SK-N-SH (cell line): ENCODE data around the gene INAVA. TPM values are rescaled to one million over a fixed set of nuclear protein-coding genes. Genes with fewer than 3 reads are reported as not detected.

ENCODE experiments used
- CTCF ChIA-PET: fragments of 300-600, 350-600 bp; formaldehyde crosslinking; extraction: SDS; loops from one replicate; lab custom pipeline; 2021; lab: Yijun Ruan, JAX
- POLR2A ChIA-PET: fragments of 350-600 bp; sonication (Branson Sonifier 250); formaldehyde crosslinking; extraction: SDS; loops from one replicate; lab custom pipeline; 2020; ENCODE audit warnings: antibody characterized with exemption, inconsistent platforms; lab: Yijun Ruan, JAX
- DNase-seq: peaks from one replicate; pipeline ENCODE4 v3.0.0; 2012
- H2AFZ ChIP-seq: fragments of 200-600 bp; sonication (generic); 2 replicates; pipeline ENCODE4 v1.8.1; 2016; ENCODE audit warnings: antibody characterized with exemption, mild to moderate bottlenecking, low read depth
- H3F3A ChIP-seq: fragments of 200-600 bp; sonication (generic); replicated peaks from 2 replicates; pipeline ENCODE3; 2016; ENCODE audit warnings: antibody characterized with exemption, mild to moderate bottlenecking; ENCODE audit not compliant: insufficient read depth
- H3K27ac ChIP-seq, 2 experiments: fragments of 200-500 bp in 1 of 2; fragments of 200-600 bp in 1 of 2; sonication (Bioruptor generic) in 1 of 2; sonication (generic), shearing (Covaris generic) in 1 of 2; 2 replicates each; pipeline versions ENCODE4 v1.5.1 to v1.6.1; 2014 to 2016; ENCODE audit warnings: low read depth in 2 of 2, inconsistent platforms in 1 of 2, low read length in 1 of 2, mild to moderate bottlenecking in 1 of 2, mixed read lengths in 1 of 2
- H3K27me3 ChIP-seq: fragments of 200-600 bp; sonication (generic), shearing (Covaris generic); 2 replicates; pipeline ENCODE4 v1.6.1; 2016; ENCODE audit warnings: mixed run types; ENCODE audit not compliant: insufficient read depth
- H3K36me3 ChIP-seq, 2 experiments: fragments of 200-500 bp in 1 of 2; fragments of 200-600 bp in 1 of 2; sonication (Bioruptor generic) in 1 of 2; sonication (generic) in 1 of 2; replicated peaks in 1 of 2; 2 replicates each; pipeline versions ENCODE3 to v1.5.1; 2014 to 2016; ENCODE audit warnings: low read length in 1 of 2, mild to moderate bottlenecking in 1 of 2; ENCODE audit not compliant: insufficient read depth in 2 of 2, control insufficient read depth in 1 of 2
- H3K4me1 ChIP-seq, 2 experiments: fragments of 200-500 bp in 1 of 2; fragments of 200-600 bp in 1 of 2; sonication (Bioruptor generic) in 1 of 2; sonication (generic), shearing (Covaris generic) in 1 of 2; 2 replicates each; pipeline versions ENCODE4 v1.5.1 to v1.6.1; 2014 to 2016; ENCODE audit warnings: low read depth in 1 of 2, low read length in 1 of 2, mixed run types in 1 of 2; ENCODE audit not compliant: insufficient read depth in 2 of 2, control insufficient read depth in 1 of 2
- H3K4me2 ChIP-seq: fragments of 200-600 bp; sonication (generic), shearing (Covaris generic); 2 replicates; pipeline ENCODE4 v1.6.1; 2017; ENCODE audit warnings: mixed run types
- H3K4me3 ChIP-seq, 2 experiments: fragments of 200-500 bp in 1 of 2; fragments of 200-600 bp in 1 of 2; sonication (Bioruptor generic) in 1 of 2; sonication (generic), shearing (Covaris generic) in 1 of 2; 2 replicates each; pipeline versions ENCODE4 v1.5.1 to v1.8.1; 2014 to 2016; ENCODE audit warnings: low read depth in 2 of 2, inconsistent platforms in 1 of 2, low read length in 1 of 2, mild to moderate bottlenecking in 1 of 2, mixed read lengths in 1 of 2, moderate library complexity in 1 of 2
- H3K79me2 ChIP-seq: fragments of 200-600 bp; sonication (generic); 2 replicates; pipeline ENCODE4 v1.8.1; 2017; ENCODE audit warnings: mild to moderate bottlenecking; ENCODE audit not compliant: insufficient read depth
- H3K9ac ChIP-seq: fragments of 200-600 bp; sonication (generic); 2 replicates; pipeline ENCODE4 v1.6.1; 2017; ENCODE audit warnings: mixed run types
- H3K9me2 ChIP-seq: fragments of 200-600 bp; sonication (generic); 2 replicates; pipeline ENCODE4 v1.6.1; 2017; ENCODE audit warnings: mixed run types
- H3K9me3 ChIP-seq: fragments of 200-600 bp; sonication (generic); 2 replicates; pipeline ENCODE4 v1.6.1; 2017; ENCODE audit warnings: mixed run types, mild to moderate bottlenecking, moderate library complexity
- H4K20me1 ChIP-seq: fragments of 200-600 bp; sonication (generic); 2 replicates; pipeline ENCODE4 v1.6.1; 2017; ENCODE audit warnings: mild to moderate bottlenecking, mixed run types; ENCODE audit not compliant: insufficient read depth
- ELF1 ChIP-seq: IDR thresholded peaks from 2 replicates; pipeline ENCODE4 v1.4.0; 2012
- EZH2phosphoT487 ChIP-seq: fragments of 200-600 bp; sonication (generic); IDR thresholded peaks from 2 replicates; pipeline ENCODE4 v1.6.1; 2017; ENCODE audit warnings: low read depth, mixed run types, mild to moderate bottlenecking, antibody characterized with exemption, moderate library complexity, borderline replicate concordance
- GABPA ChIP-seq: IDR thresholded peaks from 2 replicates; pipeline ENCODE4 v1.4.0; 2012; ENCODE audit warnings: low read depth, mild to moderate bottlenecking
- MAX ChIP-seq: IDR thresholded peaks from 2 replicates; pipeline ENCODE4 v1.4.0; 2012; ENCODE audit warnings: low read depth
- MEF2A ChIP-seq: IDR thresholded peaks from 2 replicates; pipeline ENCODE4 v1.4.0; 2012; ENCODE audit warnings: low read depth, borderline replicate concordance
- RAD21 ChIP-seq: IDR thresholded peaks from 2 replicates; pipeline ENCODE4 v1.6.1; 2012; ENCODE audit warnings: mild to moderate bottlenecking, low read length
- REST ChIP-seq: IDR thresholded peaks from 2 replicates; pipeline ENCODE4 v1.6.1; 2012; ENCODE audit warnings: mild to moderate bottlenecking, low read depth, low read length, moderate library complexity
- USF2 ChIP-seq: fragments of 150-350 bp; IDR thresholded peaks from 2 replicates; pipeline ENCODE4 v1.6.1; 2017; ENCODE audit warnings: antibody characterized with exemption, low read length, low read depth, borderline replicate concordance
- YY1 ChIP-seq: IDR thresholded peaks from 2 replicates; pipeline ENCODE4 v1.4.0; 2012; ENCODE audit warnings: low read depth, mild to moderate bottlenecking
- WGBS: methylation state at CpG from one replicate; pipeline ENCODE4 v1.1.6; 2017; ENCODE audit warnings: low lambda C conversion rate; 5-methylcytosine and 5-hydroxymethylcytosine counted together
- polyA plus RNA-seq, 3 experiments: library from polyadenylated mRNA; depleted of rRNA; stranded (reverse); fragments of >200 nt; gene quantifications; 2 replicates each; pipeline ENCODE4 v1.2.3, GENCODE V29; 2012
- TF ChIP-seq, protein P1 (sequence below): IDR thresholded peaks from 2 replicates; pipeline ENCODE4 v1.4.0; 2012; ENCODE audit warnings: low read depth, borderline replicate concordance

Gene INAVA
- polyA plus RNA-seq, 1 of the 3 experiments (the other 2 are of a cell fraction), result 0.12 TPM

- ChIA-PET POLR2A (no interaction called here), CTCF (interaction anchor here (1.5 kb wide), 1 partner anchor 263 kb away, joined by 5 read pairs; no protein-coding TSS in a partner anchor)
- Histone ChIP-seq H3K4me1 (peaks cover 0 to 3% of the 10 kb centered on the region in 2 experiments; a peak in 1 of 4 replicates), H3K9ac (no peak overlapping the region), H3K27me3 (no peaks in the 10 kb centered on the region), H2AFZ (no peak overlapping the region), H3K9me2 (no peaks in the 10 kb centered on the region), H3F3A (no peaks in the 10 kb centered on the region), H3K9me3 (no peaks in the 10 kb centered on the region), H4K20me1 (no peaks in the 10 kb centered on the region), H3K27ac (no peak overlapping the region), H3K36me3 (no peaks in the 10 kb centered on the region), H3K4me3 (no peak overlapping the region), H3K4me2 (no peak overlapping the region), H3K79me2 (no peaks in the 10 kb centered on the region)
- no peak for DNase-seq
- no peak for TF ChIP-seq MEF2A
- no peak for TF ChIP-seq GABPA
- WGBS, result 87% methylated on average over 6 of the region's 6 CpGs
These were observed 8.9 kb upstream of the INAVA start for GRCh38 chr1:200885623-200886402.

DNA sequence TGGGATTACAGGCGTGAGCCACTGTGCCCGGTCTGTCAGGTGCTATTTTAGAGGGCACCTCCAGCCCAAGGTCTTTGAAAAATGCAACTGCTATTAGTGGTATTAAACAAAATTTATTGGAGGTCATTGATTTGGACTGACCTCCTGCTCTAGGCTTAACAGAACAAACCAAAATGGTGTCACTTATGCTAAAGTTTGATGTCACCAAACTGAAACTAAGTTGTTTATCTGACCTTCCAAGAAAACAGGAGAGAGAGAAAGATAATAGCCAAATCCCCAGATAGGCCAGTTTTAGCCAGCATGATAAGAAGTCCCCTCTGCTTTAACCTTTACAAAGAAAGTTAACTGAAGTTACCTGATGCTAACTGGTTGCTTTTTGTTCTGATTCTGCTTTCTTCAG lies 8.1 kb upstream of the INAVA start:
- no peak overlapping the region for H3K27ac ChIP-seq
- DNase-seq, result no peak
- H3K4me1 ChIP-seq, result peaks cover 0 to 3% of the 10 kb centered on the region in 2 experiments; a peak in 1 of 4 replicates
- no peaks in the 10 kb centered on the region for H3K36me3 ChIP-seq
- no peaks in the 10 kb centered on the region for H3K9me2 ChIP-seq
- no peaks in the 10 kb centered on the region for H3K9me3 ChIP-seq
- no peak overlapping the region for H3K4me2 ChIP-seq
- TF ChIP-seq EZH2phosphoT487 (no peak), ELF1 (no peak)
- TF ChIP-seq, protein P1, sequence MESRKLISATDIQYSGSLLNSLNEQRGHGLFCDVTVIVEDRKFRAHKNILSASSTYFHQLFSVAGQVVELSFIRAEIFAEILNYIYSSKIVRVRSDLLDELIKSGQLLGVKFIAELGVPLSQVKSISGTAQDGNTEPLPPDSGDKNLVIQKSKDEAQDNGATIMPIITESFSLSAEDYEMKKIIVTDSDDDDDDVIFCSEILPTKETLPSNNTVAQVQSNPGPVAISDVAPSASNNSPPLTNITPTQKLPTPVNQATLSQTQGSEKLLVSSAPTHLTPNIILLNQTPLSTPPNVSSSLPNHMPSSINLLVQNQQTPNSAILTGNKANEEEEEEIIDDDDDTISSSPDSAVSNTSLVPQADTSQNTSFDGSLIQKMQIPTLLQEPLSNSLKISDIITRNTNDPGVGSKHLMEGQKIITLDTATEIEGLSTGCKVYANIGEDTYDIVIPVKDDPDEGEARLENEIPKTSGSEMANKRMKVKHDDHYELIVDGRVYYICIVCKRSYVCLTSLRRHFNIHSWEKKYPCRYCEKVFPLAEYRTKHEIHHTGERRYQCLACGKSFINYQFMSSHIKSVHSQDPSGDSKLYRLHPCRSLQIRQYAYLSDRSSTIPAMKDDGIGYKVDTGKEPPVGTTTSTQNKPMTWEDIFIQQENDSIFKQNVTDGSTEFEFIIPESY, result no peak
- POLR2A ChIA-PET, result no interaction called here
- no peaks in the 10 kb centered on the region for H4K20me1 ChIP-seq
- H3F3A ChIP-seq, result no peaks in the 10 kb centered on the region
- no peak overlapping the region for H2AFZ ChIP-seq
- H3K27me3 ChIP-seq, result no peaks in the 10 kb centered on the region
- 88% methylated on average over 2 of the region's 2 CpGs for WGBS
- CTCF ChIA-PET, result no interaction called here
- H3K79me2 ChIP-seq, result no peaks in the 10 kb centered on the region
- no peak overlapping the region for H3K4me3 ChIP-seq
- H3K9ac ChIP-seq, result no peak overlapping the region

DNA sequence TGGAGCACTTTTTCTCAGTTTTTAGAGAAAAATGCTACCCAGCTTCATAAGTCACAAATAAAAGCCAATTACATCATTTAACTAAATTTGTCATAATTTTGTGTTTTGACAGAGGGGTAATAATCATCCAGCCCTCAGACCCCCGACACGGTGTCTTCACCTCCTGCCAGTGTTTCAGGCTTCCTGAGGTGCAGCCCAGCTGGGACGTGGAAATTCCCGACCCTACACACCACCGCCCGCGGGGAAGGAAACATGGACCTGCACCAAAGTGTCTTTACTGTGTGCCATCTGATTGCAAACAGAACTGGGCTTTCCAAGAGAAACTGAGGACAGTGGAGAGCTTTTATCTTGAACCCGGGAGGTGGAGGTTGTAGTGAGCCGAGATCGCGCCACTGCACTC lies 7.7 kb upstream of the INAVA start:
- Histone ChIP-seq H4K20me1 (no peaks in the 10 kb centered on the region), H3K4me2 (no peak overlapping the region), H3K4me1 (peaks cover 0 to 3% of the 10 kb centered on the region in 2 experiments; a peak in 1 of 4 replicates), H3K27me3 (no peaks in the 10 kb centered on the region), H3K9me2 (no peaks in the 10 kb centered on the region), H3K9me3 (no peaks in the 10 kb centered on the region), H3F3A (no peaks in the 10 kb centered on the region), H3K79me2 (no peaks in the 10 kb centered on the region), H3K9ac (no peak overlapping the region), H2AFZ (no peak overlapping the region), H3K4me3 (no peak overlapping the region; a peak in 1 of 4 replicates), H3K27ac (no peak overlapping the region), H3K36me3 (no peaks in the 10 kb centered on the region)
- POLR2A ChIA-PET, result no interaction called here
- DNase-seq, result no peak
- CTCF ChIA-PET, result no interaction called here
- WGBS, result 85% methylated on average over 11 of the region's 11 CpGs
- TF ChIP-seq MAX, result no peak
- no peak for TF ChIP-seq YY1
- TF ChIP-seq, protein P1, result no peak
- TF ChIP-seq RAD21, result no peak
- TF ChIP-seq USF2, result no peak
- TF ChIP-seq REST, result no peak
